HG02970 (cell line): ENCODE results near the gene RSPH9.

Experiments used
- ATAC-seq: cut with Tn5 transposase; IDR thresholded peaks from one replicate; pipeline ENCODE4 v1.9.1; 2021; ENCODE audit warnings: mild to moderate bottlenecking, moderate library complexity, moderate number of reproducible peaks; ENCODE audit not compliant: unreplicated experiment, low FRiP score

The RSPH9 gene

DNA sequence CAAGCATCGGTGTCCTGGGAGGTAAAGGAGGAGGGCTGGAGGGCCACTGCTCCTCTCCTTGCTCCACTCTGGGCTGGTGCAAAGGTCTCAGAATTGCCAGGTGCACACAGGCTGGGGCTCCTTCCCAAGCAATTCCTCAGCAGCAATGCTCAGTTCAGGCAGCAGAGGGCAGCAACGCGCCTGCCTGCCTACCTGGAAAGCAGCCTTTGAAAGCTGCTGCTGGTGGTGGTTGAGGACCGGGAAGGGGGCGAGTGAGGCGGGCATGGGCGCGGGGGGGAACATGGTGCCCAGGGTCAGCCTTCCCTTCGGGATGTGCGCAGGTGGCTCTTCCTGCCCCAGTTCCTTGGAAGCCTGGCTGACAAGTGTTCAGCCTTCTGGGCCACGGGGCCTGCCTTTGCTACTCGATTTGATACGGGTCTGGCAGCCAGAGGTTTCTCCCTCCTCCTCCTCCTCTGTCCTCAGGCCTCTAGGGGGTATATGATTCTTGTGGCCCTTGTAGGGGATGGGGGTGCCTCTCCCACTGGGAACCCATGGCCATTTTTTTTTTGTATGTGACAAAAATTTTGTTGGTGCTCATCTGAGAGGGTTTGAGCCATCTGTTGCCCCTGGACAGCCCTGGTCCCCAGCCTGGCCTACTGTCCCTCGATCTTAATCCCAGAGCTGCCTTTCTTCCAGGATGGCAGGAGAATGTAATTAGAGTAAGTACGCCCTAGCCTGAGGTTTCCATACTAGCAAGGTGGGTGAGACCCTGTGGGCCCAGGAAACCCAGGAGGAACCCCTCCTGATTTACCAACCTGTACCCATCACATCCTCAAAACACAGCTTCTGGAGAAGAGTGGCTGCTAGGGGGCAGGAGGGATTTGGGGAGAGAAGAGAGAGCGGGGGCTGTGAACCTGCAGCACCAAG is 22.7 kb downstream of the RSPH9 start:
- ATAC-seq, result no peak

DNA sequence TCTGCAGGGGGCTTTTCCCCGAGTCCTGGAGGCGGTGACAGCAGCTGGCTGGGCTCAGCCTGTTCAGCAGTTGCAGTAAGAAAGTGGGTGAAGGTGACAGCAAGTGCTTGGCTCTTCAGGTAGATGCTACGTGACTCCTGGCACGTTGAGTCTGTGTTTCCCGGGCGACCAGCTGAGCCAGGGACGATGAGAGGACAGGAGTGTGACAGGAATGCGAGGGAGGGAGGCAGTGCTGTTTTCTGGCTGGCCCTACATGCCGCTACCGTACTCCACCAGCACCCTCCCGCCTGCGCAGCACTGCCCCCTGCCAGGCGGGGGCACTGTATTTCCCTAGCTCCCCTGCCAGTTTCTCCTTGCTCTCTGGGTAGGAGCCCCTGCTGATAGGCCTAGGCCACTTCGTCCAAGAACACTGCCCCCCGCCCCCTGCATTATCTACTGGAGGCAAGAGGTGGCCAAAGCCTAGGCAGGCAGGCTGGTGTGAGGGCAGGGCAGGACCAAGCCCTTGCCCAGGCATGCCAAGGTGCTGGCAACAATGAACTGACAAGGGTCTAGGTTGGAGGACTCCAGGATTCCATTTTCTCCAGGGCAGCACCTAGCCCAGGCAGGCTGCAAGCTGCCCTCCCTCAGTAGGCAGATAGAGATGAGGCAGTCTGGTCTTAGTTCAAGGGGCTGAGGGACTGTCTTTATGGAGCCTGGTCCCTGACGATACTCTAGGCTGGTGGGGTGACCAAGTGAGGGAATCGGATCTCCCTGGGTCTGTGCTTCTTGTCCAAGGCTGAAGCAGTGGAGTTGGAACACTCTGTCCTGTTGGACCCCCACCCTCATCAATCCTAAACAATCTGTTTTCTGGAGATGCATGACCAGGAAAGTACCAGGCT is 23.6 kb downstream of the RSPH9 start:
- ATAC-seq, result no peak

GRCh38 chr6:43669050-43669921 is 24.4 kb downstream of the RSPH9 start:
- no peak for ATAC-seq

DNA sequence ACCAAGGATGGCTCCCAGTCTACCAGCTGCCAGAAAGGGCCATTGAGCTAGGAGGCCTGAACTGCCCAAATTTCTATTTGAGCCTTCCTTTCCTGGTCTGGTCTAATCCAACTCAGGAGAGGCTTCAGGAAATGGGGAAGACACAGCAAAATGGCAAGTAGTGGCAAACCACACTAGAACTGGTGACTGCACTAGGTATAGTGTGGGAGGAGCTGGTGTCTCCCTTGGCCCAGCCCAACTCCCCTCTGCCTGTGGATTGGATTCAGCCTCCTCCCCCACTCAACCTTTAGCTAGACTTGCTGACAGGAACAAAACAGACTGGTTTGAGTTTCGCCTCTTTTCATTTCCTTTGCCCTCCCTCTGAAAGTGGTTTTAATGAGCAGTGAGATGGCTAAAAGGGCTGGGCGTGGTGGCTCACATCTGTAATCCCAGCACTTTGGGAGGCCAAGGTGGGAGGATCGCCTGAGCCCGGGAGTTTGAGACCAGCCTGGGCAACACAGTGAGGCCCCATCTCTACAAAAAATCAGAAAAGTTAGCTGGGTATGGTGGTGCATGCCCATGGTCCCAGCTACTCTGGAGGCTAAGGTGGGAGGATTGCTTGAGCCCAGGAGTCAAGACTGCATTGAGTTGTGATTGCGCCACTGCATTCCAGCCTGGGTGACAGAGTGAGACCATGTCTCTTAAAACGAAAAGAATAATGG is 25.2 kb downstream of the RSPH9 start:
- ATAC-seq, result no peak

GRCh38 chr6:43670623-43670986 is 25.8 kb downstream of the RSPH9 start:
- no peak for ATAC-seq

DNA sequence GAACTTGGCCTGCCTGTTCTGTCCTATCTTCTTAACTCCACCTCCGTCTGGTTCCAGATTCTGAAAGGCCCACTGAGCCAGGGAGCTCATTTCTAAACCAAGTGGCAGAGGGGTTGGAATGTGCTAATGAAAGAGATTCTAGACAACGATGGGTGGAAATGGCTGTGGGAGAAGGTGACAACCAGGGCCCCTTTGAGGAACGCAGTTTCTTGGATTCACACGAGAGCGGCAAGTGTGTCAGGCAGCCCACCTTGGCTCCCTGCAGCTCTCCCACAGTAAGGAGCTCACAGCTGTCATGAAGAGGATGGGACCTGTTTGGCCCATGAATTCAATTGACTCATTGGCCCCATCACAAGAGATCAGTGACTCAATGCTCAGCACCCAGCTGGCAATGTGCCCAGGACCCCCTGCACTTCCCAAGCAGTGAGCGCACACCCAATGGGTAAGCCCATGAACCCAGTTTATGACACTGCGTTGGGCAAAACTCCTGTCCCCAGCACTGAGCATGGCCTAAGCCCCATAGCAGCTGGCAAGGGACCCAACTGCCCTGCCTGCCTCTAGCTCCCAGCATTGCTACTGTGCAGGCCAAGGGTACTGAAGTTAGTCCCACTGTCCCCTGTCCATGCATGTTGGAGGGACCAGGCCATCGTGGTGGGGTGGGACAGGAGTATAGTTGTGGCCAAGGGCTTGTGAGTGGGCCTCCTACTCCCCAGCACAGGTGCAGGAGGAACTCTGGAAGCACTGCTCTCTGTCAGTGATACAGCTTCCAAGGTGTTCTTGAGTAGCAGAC is 26.4 kb downstream of the RSPH9 start:
- no peak for ATAC-seq

DNA sequence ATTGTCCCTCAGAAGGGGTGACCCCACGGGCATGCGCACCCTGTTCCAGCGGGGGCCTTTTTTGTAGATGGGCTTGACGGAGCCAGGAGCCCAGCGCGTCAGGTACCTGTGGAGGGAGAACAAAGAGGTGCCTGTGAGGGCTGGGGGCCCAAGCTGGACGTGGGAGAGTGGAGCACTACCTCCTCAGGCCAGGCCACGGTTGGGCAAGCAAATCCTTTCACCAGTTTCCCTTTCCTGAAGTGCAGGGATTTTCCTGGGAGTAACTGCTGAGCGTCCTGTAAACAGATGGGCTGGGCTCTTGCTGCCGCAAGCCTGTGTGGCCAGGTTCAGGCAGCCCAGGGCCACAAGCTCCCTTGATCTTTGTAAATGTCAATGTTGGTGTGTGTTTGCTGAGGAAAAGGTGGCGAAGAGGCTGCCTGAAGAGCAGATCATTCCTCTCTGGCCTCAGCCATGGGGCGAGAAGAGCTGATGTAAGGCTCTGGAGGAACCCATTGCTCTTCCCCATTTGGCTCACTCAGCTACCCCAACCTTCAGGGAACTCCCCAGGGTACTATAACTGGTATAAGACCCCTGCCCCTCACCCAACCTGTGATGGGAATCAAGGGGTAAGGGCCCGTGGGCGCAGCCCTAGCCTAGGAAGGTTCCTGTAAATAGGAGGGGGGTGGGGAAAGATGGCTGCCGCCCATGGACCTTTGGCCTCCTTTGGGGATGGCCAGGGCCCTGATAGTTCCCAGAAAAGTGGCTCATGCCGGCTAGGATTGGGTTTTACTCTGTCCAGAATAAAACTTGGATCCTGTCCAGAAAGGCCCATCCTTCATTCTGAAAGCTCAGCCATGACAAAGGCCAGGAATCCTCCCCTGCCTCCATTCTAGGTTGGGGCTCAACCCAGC is 27.2 kb downstream of the RSPH9 start:
- no peak for ATAC-seq

DNA sequence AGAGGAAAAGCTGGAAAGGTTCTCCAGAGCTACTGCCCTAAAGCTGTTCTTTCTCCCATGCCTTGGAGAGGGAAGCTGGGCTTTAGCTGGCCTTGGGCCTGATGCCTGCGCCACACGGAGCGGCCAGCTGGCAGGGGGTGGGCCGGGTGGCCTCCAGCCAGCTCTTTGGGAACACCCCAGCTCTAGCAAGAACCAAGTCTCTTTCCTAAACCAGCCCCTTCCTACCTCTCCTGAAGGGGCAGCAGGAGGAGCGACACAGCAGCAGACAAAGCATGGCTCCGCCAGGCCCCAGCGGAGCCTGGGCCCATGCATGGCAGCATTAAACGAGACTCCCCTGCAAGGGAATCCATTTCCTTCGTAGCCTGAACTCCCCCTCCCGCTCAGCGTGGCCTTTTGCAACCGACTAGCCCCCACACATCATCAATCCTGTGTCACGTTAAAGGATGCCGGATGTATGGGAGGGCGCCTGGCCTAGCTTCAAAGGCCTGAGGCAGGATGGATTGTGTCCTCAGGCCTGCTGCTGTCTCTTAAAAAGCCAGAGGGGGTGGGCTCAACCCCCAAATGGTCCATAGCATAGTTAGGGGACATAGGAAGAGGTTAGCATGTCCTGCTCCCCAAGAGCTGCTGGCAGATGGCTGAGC is 28.7 kb downstream of the RSPH9 start:
- no peak for ATAC-seq

- ATAC-seq, result no peak
Observed at GRCh38 chr6:43674291-43674690, 29.5 kb downstream of the RSPH9 start.

DNA sequence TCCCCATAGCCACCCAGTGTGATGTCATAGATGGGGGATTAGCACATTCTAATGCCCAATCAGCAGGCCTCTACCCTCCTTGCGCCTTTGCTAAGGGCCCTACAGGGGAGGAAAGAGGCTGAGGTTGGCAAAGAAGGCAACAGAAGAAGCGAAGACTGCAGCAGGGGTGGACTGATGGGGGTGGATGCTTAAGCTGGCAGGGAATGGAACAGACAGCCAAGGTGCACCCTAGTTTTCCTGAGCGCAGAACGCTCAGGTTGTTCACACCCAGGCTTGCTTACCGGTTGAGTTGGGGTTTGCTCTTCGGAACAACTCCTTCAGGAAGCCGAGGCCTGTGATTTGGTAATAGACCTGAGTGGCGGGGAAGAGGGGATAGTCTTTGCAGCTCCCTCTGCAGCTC is 30.1 kb downstream of the RSPH9 start:
- ATAC-seq, result no peak

DNA sequence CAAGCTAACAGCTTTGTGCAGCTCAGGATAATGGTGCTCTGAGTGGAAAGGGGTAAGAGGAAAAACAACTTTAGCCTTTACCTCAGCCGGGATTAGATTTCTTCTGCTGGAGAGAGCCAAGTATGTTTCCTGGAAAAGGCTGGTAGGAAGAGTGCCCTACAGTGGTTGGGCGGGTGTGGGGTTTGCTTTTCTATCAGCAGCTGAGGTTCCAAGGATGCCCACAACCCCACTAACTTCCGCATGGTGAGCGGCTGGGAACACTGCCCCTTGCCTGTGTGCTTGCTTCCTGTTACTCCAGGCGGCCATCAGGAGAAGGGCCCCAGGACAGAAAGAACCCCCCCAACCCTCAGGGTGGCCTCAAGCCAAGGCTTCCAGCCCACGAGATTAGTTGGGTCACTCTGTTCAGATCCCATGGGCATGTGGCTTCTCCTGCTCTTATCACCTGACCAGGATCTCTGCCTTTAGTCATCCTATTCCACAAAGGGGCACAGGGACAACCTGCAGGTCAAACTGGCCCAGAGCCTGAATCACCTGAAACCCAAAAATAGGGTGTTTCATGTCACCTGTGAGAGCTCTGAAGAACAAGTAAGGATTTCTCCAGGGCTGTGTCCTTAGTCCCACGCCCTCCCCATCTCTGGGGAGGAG is 32.2 kb downstream of the RSPH9 start:
- no peak for ATAC-seq

GRCh38 chr6:43677759-43678158 is 32.9 kb downstream of the RSPH9 start:
- ATAC-seq, result no peak

DNA sequence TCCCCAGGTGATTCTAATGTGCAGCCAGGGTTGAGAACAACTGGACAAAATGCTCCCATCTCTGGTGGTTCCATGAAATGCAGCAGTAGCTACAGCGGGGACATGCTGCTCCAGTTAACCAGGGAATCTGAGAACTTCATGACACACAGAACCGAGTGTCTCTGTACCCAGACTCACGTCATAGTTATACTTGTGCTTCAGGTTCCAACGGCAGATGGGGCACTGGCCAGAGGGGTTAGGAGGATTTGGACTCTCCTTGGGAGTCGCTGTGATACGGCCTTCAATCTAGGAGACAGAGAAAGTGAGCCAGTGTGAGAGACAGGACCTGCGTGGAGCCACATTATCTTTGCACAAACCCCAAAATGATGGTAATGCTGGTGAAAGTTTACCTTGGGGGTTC is 33.5 kb downstream of the RSPH9 start:
- no peak for ATAC-seq

DNA sequence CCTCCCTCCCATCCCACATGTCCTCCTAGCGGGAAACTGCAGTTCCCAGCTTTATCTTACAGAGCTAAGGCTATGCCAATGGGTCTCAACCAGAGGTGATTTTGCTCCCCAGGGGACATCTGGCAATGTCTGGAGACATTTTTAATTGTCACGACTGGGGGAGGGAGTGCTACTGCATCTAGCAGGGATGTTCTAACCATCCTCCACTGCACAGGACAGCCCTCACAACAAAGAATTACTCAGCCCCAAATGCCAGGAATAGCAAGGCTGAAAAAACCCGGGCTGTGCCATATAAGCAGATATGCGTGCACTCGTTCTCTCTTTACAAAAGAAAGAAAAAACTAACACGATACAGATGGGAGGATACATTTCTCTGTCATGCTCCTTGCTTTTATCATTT is 34.2 kb downstream of the RSPH9 start:
- ATAC-seq, result no peak

DNA sequence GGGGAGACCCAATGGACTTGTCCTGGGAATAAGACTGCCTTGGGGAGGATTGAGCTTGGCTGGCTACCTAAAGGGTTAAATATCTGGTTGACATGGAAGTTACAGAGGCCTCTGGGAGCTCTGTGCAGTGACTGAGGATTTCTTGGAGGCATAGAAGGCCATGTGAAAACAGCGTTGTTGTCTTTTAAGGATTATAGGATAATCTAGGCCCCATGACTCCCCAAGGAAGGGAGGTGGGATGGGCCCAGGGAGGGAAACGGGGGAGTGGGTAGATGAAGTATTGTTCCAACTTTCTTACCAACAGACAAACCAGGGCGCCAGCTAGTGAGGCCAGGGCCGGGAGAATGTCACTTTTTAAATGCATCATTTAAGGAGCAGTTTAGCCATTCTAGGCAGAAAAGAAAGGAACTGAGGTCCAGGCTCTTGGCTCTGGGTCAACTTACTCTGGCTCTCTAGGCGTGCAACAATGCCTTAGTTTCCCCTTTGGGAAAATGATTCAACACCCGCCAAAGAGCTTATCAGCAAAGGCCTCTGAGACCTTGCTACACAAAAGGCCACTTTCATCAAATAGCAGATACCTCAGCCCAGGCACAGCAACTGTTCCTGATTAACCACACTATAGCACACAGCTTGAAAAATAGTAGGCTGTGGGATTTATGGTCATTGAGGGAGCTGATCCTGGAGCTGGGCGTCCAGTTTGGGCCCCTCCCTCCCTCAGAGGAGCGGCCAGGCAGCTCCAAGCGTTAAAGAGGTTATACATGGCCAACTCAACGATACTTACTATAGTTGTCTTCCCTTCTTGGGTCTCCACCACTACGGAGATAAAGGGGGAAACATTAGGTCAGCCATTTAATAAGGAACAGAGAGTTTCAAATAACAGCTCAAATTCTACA is 35.7 kb downstream of the RSPH9 start:
- no peak for ATAC-seq

GRCh38 chr6:43681303-43681702 is 36.5 kb downstream of the RSPH9 start:
- no peak for ATAC-seq
